HEK293T (cell line): ENCODE measurements around the gene MSMP.

Experiments used
- CTCF ChIA-PET: fragments of 350-600 bp; formaldehyde crosslinking; extraction: SDS; loops from one replicate; lab custom pipeline; 2021; ENCODE audit warnings: antibody characterized with exemption, inconsistent platforms; lab: Yijun Ruan, JAX
- POLR2A ChIA-PET: fragments of 350-600 bp; formaldehyde crosslinking; extraction: SDS; loops from one replicate; lab custom pipeline; 2020; ENCODE audit warnings: antibody characterized with exemption, inconsistent platforms; lab: Yijun Ruan, JAX
- DNase-seq: peaks from one replicate; pipeline ENCODE4 v3.0.0; 2012; ENCODE audit warnings: mixed read lengths; ENCODE audit errors: extremely low spot score
- ARNT ChIP-seq: fragments of 450-650 bp; IDR thresholded peaks from 2 replicates; pipeline ENCODE4 v1.6.1; 2017; ENCODE audit warnings: mild to moderate bottlenecking
- BHLHE40 ChIP-seq: fragments of 450-650 bp; IDR thresholded peaks from 2 replicates; pipeline ENCODE4 v1.6.1; 2016; ENCODE audit warnings: mild to moderate bottlenecking, moderate library complexity, borderline replicate concordance
- CTBP1 ChIP-seq: fragments of 450-650 bp; IDR thresholded peaks from 2 replicates; pipeline ENCODE4 v1.6.1; 2016; ENCODE audit warnings: borderline replicate concordance
- ELF4 ChIP-seq: fragments of 450-650 bp; IDR thresholded peaks from 2 replicates; pipeline ENCODE4 v1.6.1; 2017; ENCODE audit warnings: antibody characterized with exemption
- FOXA1 ChIP-seq: fragments of 450-650 bp; IDR thresholded peaks from 2 replicates; pipeline ENCODE4 v1.6.1; 2016; ENCODE audit warnings: mild to moderate bottlenecking
- FOXK2 ChIP-seq: fragments of 450-650 bp; IDR thresholded peaks from 2 replicates; pipeline ENCODE4 v1.6.1; 2016; ENCODE audit warnings: mild to moderate bottlenecking
- FOXM1 ChIP-seq: fragments of 450-650 bp; IDR thresholded peaks from 2 replicates; pipeline ENCODE4 v1.6.1; 2017; ENCODE audit warnings: mild to moderate bottlenecking, borderline replicate concordance
- HDGF ChIP-seq: fragments of 450-650 bp; IDR thresholded peaks from 2 replicates; pipeline ENCODE4 v1.6.1; 2017; ENCODE audit warnings: antibody characterized with exemption, borderline replicate concordance
- L3MBTL2 ChIP-seq: fragments of 450-650 bp; conservative IDR thresholded peaks from 2 replicates; pipeline ENCODE4 v1.6.1; 2016; ENCODE audit warnings: mild to moderate bottlenecking
- LEF1 ChIP-seq: fragments of 450-650 bp; IDR thresholded peaks from 2 replicates; pipeline ENCODE4 v1.6.1; 2017; ENCODE audit warnings: mild to moderate bottlenecking, borderline replicate concordance
- NFRKB ChIP-seq: fragments of 450-650 bp; IDR thresholded peaks from 2 replicates; pipeline ENCODE4 v1.6.1; 2016; ENCODE audit warnings: mild to moderate bottlenecking, moderate library complexity
- SP1 ChIP-seq: fragments of 450-650 bp; IDR thresholded peaks from 2 replicates; pipeline ENCODE4 v1.6.1; 2017
- SUZ12 ChIP-seq: fragments of 450-650 bp; IDR thresholded peaks from 2 replicates; pipeline ENCODE4 v1.6.1; 2016; ENCODE audit warnings: mild to moderate bottlenecking
- TARDBP ChIP-seq: fragments of 450-650 bp; IDR thresholded peaks from 2 replicates; pipeline ENCODE4 v1.6.1; 2016
- ZNF384 ChIP-seq: fragments of 450-650 bp; IDR thresholded peaks from 2 replicates; pipeline ENCODE4 v1.6.1; 2016
- TF ChIP-seq, protein P1 (sequence below): fragments of 450-650 bp; IDR thresholded peaks from 2 replicates; pipeline ENCODE4 v1.6.1; 2016

MSMP gene

DNA sequence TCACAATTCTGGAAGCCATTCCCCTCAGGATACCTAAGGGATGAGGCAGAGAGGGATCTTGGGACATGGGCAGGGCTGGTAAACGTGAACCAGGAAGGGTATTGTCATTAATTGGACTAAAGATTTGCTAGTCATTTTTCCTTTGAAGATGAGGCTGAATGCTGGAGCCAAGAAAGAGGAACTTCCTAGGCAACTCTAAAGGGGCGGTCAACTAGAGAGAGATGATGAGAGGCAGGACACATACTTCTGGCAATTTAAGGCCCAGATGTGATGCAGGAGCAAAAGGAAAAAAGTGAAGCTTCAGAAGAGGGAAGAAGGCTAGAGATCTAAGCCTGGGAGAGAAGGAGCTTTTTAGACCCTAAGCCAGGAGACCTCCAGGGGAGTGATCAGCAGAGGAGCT lies 10.6 kb downstream of the MSMP start:
- CTCF ChIA-PET: no interaction called here
- no peak for DNase-seq
- TF ChIP-seq SUZ12 (no peak), TARDBP (no peak), ZNF384 (no peak), CTBP1 (no peak), BHLHE40 (no peak), L3MBTL2 (no peak), FOXK2 (no peak), SP1 (no peak), ARNT (no peak), LEF1 (no peak), NFRKB (no peak), FOXM1 (no peak), HDGF (no peak), ELF4 (no peak), FOXA1 (no peak)
- TF ChIP-seq, protein P1, sequence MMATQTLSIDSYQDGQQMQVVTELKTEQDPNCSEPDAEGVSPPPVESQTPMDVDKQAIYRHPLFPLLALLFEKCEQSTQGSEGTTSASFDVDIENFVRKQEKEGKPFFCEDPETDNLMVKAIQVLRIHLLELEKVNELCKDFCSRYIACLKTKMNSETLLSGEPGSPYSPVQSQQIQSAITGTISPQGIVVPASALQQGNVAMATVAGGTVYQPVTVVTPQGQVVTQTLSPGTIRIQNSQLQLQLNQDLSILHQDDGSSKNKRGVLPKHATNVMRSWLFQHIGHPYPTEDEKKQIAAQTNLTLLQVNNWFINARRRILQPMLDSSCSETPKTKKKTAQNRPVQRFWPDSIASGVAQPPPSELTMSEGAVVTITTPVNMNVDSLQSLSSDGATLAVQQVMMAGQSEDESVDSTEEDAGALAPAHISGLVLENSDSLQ: no peak
- POLR2A ChIA-PET: interaction anchor here (2.8 kb wide), 1 partner anchor 11 kb away, joined by 14 read pairs; the partner anchor contains the start of genes CREB3 and TLN1

DNA sequence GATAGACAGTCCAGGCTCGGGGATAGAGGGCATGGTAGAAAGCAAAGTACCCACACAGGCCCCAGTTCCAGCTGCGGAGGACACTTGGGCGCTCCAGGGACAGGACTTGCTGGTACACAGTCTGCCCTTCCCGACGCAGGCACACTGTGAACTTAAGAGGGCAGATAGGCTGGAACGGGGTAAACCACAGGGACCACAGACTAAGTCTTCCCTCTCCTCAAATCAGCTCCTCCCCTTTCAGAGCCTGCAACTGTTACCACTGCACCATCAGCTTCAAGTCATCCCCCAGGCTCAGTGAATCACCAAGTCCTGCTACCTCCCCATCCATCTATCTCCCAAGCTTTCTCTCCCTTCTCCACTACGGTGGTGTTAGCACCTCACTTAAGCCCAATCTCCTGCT lies 12.3 kb downstream of the MSMP start:
- ChIA-PET CTCF (no interaction called here), POLR2A (no interaction called here)
- DNase-seq: no peak
- no peak for TF ChIP-seq ZNF384
- TF ChIP-seq SP1: no peak
- TF ChIP-seq HDGF: no peak
- TF ChIP-seq TARDBP: no peak
- TF ChIP-seq FOXM1: no peak
- no peak for TF ChIP-seq NFRKB
- TF ChIP-seq LEF1: no peak
- no peak for TF ChIP-seq FOXK2
- TF ChIP-seq FOXA1: no peak
- no peak for TF ChIP-seq ARNT
- no peak for TF ChIP-seq L3MBTL2
- no peak for TF ChIP-seq BHLHE40
- TF ChIP-seq CTBP1: no peak
- TF ChIP-seq SUZ12: no peak
- TF ChIP-seq ELF4: no peak
- TF ChIP-seq, protein P1: no peak

DNA sequence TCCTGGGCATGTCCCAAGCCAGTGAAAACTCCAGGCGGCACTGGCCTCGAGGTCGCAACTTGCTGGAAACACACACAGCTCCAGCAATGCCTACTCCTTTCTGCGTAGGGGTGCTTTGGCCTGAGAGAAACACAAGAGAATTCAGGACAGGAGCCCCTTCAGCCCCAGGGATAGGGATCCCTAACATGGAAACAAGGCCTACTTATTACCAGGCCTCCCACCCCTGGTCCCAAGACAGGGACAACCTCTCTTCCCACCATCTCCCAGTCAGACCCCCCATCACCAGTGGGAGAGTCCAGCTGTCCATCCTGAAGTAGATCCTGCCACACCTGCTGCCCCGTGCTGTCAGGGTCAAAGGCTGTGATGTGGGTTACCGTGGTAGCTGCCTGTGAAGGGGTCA lies 13.8 kb downstream of the MSMP start:
- POLR2A ChIA-PET: interaction anchor here (1.6 kb wide), 1 partner anchor 9 kb away, joined by 4 read pairs; the partner anchor contains the start of genes GBA2 and RGP1
- DNase-seq: no peak
- TF ChIP-seq ARNT (no peak), FOXA1 (no peak), ELF4 (no peak), BHLHE40 (no peak), SUZ12 (no peak), SP1 (no peak), CTBP1 (no peak), L3MBTL2 (no peak), TARDBP (no peak), HDGF (no peak), LEF1 (no peak), FOXM1 (no peak), NFRKB (no peak), ZNF384 (no peak), FOXK2 (no peak)
- TF ChIP-seq, protein P1: no peak
- CTCF ChIA-PET: no interaction called here

DNA sequence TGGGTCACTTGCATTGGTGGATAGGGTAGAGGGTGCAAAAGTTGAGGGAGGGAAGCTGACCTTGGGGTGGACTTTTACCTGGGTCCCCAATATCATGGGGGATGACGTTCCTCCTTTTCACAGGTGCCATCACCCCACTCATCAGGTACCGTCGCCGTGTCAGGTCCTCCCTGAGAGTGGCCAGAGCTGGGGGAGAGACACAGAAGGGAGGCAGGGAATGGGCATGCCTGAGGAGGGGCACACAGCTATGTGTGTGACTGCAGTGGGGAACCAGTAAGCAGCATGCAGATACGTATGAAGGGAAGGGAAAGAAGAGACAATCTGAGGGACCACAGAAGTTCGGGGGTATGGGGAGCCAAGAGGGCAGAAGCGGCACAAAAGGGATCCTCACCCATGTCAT lies 15.2 kb downstream of the MSMP start:
- TF ChIP-seq ELF4 (no peak), NFRKB (no peak), SUZ12 (no peak), FOXA1 (no peak), TARDBP (no peak), HDGF (no peak), L3MBTL2 (no peak), BHLHE40 (no peak), SP1 (no peak), ARNT (no peak), FOXM1 (no peak), ZNF384 (no peak)
- TF ChIP-seq, protein P1: no peak
- POLR2A ChIA-PET: interaction anchor here (1.6 kb wide), 1 partner anchor 10 kb away, joined by 4 read pairs; the partner anchor contains the start of genes GBA2 and RGP1
- no peak for DNase-seq
- CTCF ChIA-PET: no interaction called here

DNA sequence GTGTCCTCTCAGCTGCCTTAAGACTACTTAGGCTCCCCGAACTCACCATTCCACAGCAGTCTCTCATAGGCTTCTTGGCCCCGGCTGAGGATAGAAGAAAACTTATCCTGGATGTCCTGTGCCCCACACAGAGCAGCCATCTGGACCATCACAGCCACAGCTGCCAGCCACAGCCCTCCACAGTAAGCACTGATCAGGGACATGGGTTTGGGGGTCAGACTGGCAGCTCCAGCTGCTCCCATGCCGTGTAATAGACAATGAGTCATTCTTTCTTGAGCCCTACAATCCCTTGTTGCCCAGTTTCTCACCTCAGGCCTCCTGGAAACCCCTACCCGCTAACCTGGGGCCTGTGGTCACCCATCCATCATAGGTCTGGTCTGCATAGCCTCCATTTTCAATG lies 15.9 kb downstream of the MSMP start:
- ChIA-PET POLR2A (interaction anchor here (3.3 kb wide), 1 partner anchor 11 kb away, joined by 15 read pairs; the partner anchor contains the start of genes GBA2 and RGP1), CTCF (no interaction called here)
- DNase-seq: no peak
- TF ChIP-seq LEF1: no peak
- TF ChIP-seq ELF4: no peak
- TF ChIP-seq BHLHE40: no peak
- no peak for TF ChIP-seq SP1
- TF ChIP-seq, protein P1: no peak
